WTC11 (cell line): ENCODE data around the gene MAPK9. TPM values are rescaled to one million over a fixed set of nuclear protein-coding genes. Genes with fewer than 3 reads are reported as not detected.

Source experiments
- ATAC-seq: fragments of 200-7000 bp; cut with Tn5 transposase; 2 replicates; pipeline ENCODE4 v1.10.0; 2021; ENCODE audit warnings: mild to moderate bottlenecking, moderate library complexity
- CTCF ChIA-PET: fragments of 300-600 bp; sonication (Branson Sonifier 250); formaldehyde crosslinking; loops from one replicate; lab custom pipeline; 2021; ENCODE audit warnings: antibody characterized with exemption; lab: Charles Lee
- POLR2A ChIA-PET: fragments of 350-600 bp; sonication (Branson Sonifier 250); formaldehyde crosslinking; loops from one replicate; lab custom pipeline; 2021; ENCODE audit warnings: antibody characterized with exemption; lab: Charles Lee
- DNase-seq: peaks from one replicate; pipeline ENCODE4 v3.0.0; 2021; ENCODE audit warnings: low spot score
- H3K27ac Mint-ChIP-seq: 2 replicates; pipeline ENCODE4 v1.8.0; 2021; ENCODE audit warnings: mixed read lengths
- H3K27me3 Mint-ChIP-seq: 2 replicates; pipeline ENCODE4 v1.8.0; 2021; ENCODE audit warnings: low read depth, mild to moderate bottlenecking, moderate library complexity, mixed read lengths
- H3K36me3 Mint-ChIP-seq: 2 replicates; pipeline ENCODE4 v1.8.0; 2021; ENCODE audit warnings: mixed read lengths
- H3K4me1 Mint-ChIP-seq: 2 replicates; pipeline ENCODE4 v1.8.0; 2022; ENCODE audit warnings: mixed read lengths
- H3K4me3 Mint-ChIP-seq: 2 replicates; pipeline ENCODE4 v1.8.0; 2021; ENCODE audit warnings: mild to moderate bottlenecking, moderate library complexity, mixed read lengths
- H3K9me3 Mint-ChIP-seq: 2 replicates; pipeline ENCODE4 v1.8.0; 2021; ENCODE audit warnings: mixed read lengths
- ARID4B ChIP-seq: sonication (generic); formaldehyde crosslinking; IDR thresholded peaks from 2 replicates; pipeline ENCODE4 v1.8.0; 2023; ENCODE audit warnings: missing genetic modification reagents, mild to moderate bottlenecking, borderline replicate concordance
- CBFB ChIP-seq: sonication (generic); formaldehyde crosslinking; IDR thresholded peaks from 2 replicates; pipeline ENCODE4 v1.8.1; 2022; ENCODE audit warnings: mild to moderate bottlenecking, low read depth, missing genetic modification reagents
- CTCF ChIP-seq: fragments of 200-600 bp; IDR thresholded peaks from 2 replicates; pipeline ENCODE4 v1.8.0; 2022; ENCODE audit warnings: antibody characterized with exemption
- ELF4 ChIP-seq: sonication (generic); formaldehyde crosslinking; IDR thresholded peaks from 2 replicates; pipeline ENCODE4 v1.8.1; 2022; ENCODE audit warnings: low read depth, mild to moderate bottlenecking, moderate library complexity, missing genetic modification reagents
- FOXP1 ChIP-seq: sonication (generic); formaldehyde crosslinking; IDR thresholded peaks from 2 replicates; pipeline ENCODE4 v1.8.0; 2022; ENCODE audit warnings: missing genetic modification reagents, mild to moderate bottlenecking, moderate library complexity, borderline replicate concordance
- FOXP4 ChIP-seq: sonication (generic); formaldehyde crosslinking; IDR thresholded peaks from 2 replicates; pipeline ENCODE4 v1.8.0; 2022; ENCODE audit warnings: mild to moderate bottlenecking, missing genetic modification reagents
- GABPB1 ChIP-seq: sonication (generic); formaldehyde crosslinking; IDR thresholded peaks from 2 replicates; pipeline ENCODE4 v1.8.1; 2023; ENCODE audit warnings: mild to moderate bottlenecking, missing genetic modification reagents
- GTF2I ChIP-seq: fragments of 250-450 bp; sonication (Bioruptor Pico); conservative IDR thresholded peaks from 2 replicates; pipeline ENCODE4 v1.4.0; 2021; ENCODE audit warnings: mild to moderate bottlenecking
- IRF1 ChIP-seq: sonication (generic); formaldehyde crosslinking; IDR thresholded peaks from 2 replicates; pipeline ENCODE4 v1.8.0; 2023; ENCODE audit warnings: missing genetic modification reagents
- JAZF1 ChIP-seq: fragments of 250-450 bp; sonication (Bioruptor Pico); IDR thresholded peaks from 2 replicates; pipeline ENCODE4 v1.9.0; 2021; ENCODE audit warnings: moderate library complexity, mild to moderate bottlenecking, inconsistent platforms
- JUN ChIP-seq: sonication (generic); formaldehyde crosslinking; IDR thresholded peaks from 2 replicates; pipeline ENCODE4 v1.8.0; 2023; ENCODE audit warnings: mild to moderate bottlenecking, missing genetic modification reagents
- KAT7 ChIP-seq: sonication (generic); formaldehyde crosslinking; IDR thresholded peaks from 2 replicates; pipeline ENCODE4 v1.8.1; 2023; ENCODE audit warnings: missing genetic modification reagents, mild to moderate bottlenecking, borderline replicate concordance
- MAX ChIP-seq: sonication (generic); formaldehyde crosslinking; IDR thresholded peaks from 2 replicates; pipeline ENCODE4 v1.8.0; 2022; ENCODE audit warnings: mild to moderate bottlenecking, missing genetic modification reagents
- MYBL2 ChIP-seq: sonication (generic); formaldehyde crosslinking; IDR thresholded peaks from 2 replicates; pipeline ENCODE4 v1.8.1; 2023; ENCODE audit warnings: mild to moderate bottlenecking, moderate library complexity, missing genetic modification reagents
- NFYB ChIP-seq: sonication (generic); formaldehyde crosslinking; conservative IDR thresholded peaks from 2 replicates; pipeline ENCODE4 v1.8.0; 2022; ENCODE audit warnings: low read depth, missing genetic modification reagents
- NR1H2 ChIP-seq: sonication (generic); formaldehyde crosslinking; IDR thresholded peaks from 2 replicates; pipeline ENCODE4 v1.9.0; 2021; ENCODE audit warnings: mild to moderate bottlenecking, moderate library complexity, missing genetic modification reagents
- NR2C2 ChIP-seq: sonication (generic); formaldehyde crosslinking; IDR thresholded peaks from 2 replicates; pipeline ENCODE4 v1.8.0; 2022; ENCODE audit warnings: mild to moderate bottlenecking, missing genetic modification reagents
- SMAD4 ChIP-seq: sonication (generic); formaldehyde crosslinking; IDR thresholded peaks from 2 replicates; pipeline ENCODE4 v1.8.0; 2022; ENCODE audit warnings: mild to moderate bottlenecking, missing genetic modification reagents
- ZNF281 ChIP-seq: sonication (generic); formaldehyde crosslinking; IDR thresholded peaks from 2 replicates; pipeline ENCODE4 v1.8.0; 2023; ENCODE audit warnings: mild to moderate bottlenecking, missing genetic modification reagents
- ZNF396 ChIP-seq: fragments of 250-450 bp; sonication (Bioruptor Pico); IDR thresholded peaks from 2 replicates; pipeline ENCODE4 v1.8.0; 2021; ENCODE audit warnings: mild to moderate bottlenecking, moderate library complexity, borderline replicate concordance
- ZNF671 ChIP-seq: fragments of 250-450 bp; sonication (Bioruptor Pico); IDR thresholded peaks from 2 replicates; pipeline ENCODE4 v1.8.0; 2021; ENCODE audit warnings: mild to moderate bottlenecking
- ZSCAN18 ChIP-seq: fragments of 250-450 bp; sonication (Bioruptor Pico); IDR thresholded peaks from 2 replicates; pipeline ENCODE4 v2.1.2; 2022; ENCODE audit warnings: mild to moderate bottlenecking, moderate library complexity
- total RNA-seq: library from RNA; stranded (reverse); gene quantifications from 3 replicates; pipeline ENCODE4 v1.2.3, GENCODE V29; 2021

Gene MAPK9
- total RNA-seq, 1 experiment from 2014 or later = 42.9 TPM

GRCh38 chr5:180303226-180304015 is 11.5 kb upstream of the MAPK9 start (continued):
- no peak for TF ChIP-seq FOXP1 (CRISPR knock-in tag)
- no peak for TF ChIP-seq ZNF396 (CRISPR knock-in tag)
- TF ChIP-seq ZNF281 = no peak
- no peak for TF ChIP-seq ZNF671 (CRISPR knock-in tag)
- TF ChIP-seq JUN (CRISPR knock-in tag) = no peak
- TF ChIP-seq MYBL2 = no peak
- TF ChIP-seq, all 79 proteins: peak for 0

- ATAC-seq (no peak), DNase-seq (no peak)
- Mint-ChIP-seq H3K36me3 (peaks cover 59% of the 10 kb centered on the region), H3K27ac (no peak overlapping the region; the same call in 1 of the 2 replicates), H3K4me3 (no peak overlapping the region), H3K9me3 (no peaks in the 10 kb centered on the region), H3K27me3 (no peaks in the 10 kb centered on the region; the same call in 1 of the 2 replicates), H3K4me1 (peaks cover 6% of the 10 kb centered on the region)
- ChIA-PET CTCF (interaction anchor here (0.8 kb wide), 1 partner anchor 9 kb away, joined by 4 read pairs; no protein-coding TSS in a partner anchor), POLR2A (no interaction called here)
- TF ChIP-seq ELF4 = no peak
- no peak for TF ChIP-seq GABPB1 (CRISPR knock-in tag)
- no peak for TF ChIP-seq IRF1 (CRISPR knock-in tag)
- TF ChIP-seq ARID4B (CRISPR knock-in tag) = no peak
- no peak for TF ChIP-seq CTCF
- no peak for TF ChIP-seq GTF2I
- TF ChIP-seq MAX (CRISPR knock-in tag) = no peak
- no peak for TF ChIP-seq ZSCAN18 (CRISPR knock-in tag)
- no peak for TF ChIP-seq KAT7 (CRISPR knock-in tag)
- TF ChIP-seq NR1H2 = no peak
- TF ChIP-seq NR2C2 (CRISPR knock-in tag) = no peak
- TF ChIP-seq JAZF1 (CRISPR knock-in tag) = no peak
- TF ChIP-seq CBFB (CRISPR knock-in tag) = no peak
- no peak for TF ChIP-seq FOXP4 (CRISPR knock-in tag)
- TF ChIP-seq NFYB (CRISPR knock-in tag) = no peak
- TF ChIP-seq SMAD4 = no peak
- no peak for TF ChIP-seq FOXP1 (CRISPR knock-in tag)
These were observed 10.4 kb upstream of the MAPK9 start for GRCh38 chr5:180302256-180302655.
